ENCODE results near the gene INHA. TPM values are rescaled to one million over a fixed set of nuclear protein-coding genes. Genes with fewer than 3 reads are reported as not detected.

INHA gene, protein sequence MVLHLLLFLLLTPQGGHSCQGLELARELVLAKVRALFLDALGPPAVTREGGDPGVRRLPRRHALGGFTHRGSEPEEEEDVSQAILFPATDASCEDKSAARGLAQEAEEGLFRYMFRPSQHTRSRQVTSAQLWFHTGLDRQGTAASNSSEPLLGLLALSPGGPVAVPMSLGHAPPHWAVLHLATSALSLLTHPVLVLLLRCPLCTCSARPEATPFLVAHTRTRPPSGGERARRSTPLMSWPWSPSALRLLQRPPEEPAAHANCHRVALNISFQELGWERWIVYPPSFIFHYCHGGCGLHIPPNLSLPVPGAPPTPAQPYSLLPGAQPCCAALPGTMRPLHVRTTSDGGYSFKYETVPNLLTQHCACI
- total RNA-seq: 1 to 10 TPM in 1 of 4 donors, under 1 TPM in 2, not detected in 1; 0.50 to 1.1 (median 0.81) TPM

DNA sequence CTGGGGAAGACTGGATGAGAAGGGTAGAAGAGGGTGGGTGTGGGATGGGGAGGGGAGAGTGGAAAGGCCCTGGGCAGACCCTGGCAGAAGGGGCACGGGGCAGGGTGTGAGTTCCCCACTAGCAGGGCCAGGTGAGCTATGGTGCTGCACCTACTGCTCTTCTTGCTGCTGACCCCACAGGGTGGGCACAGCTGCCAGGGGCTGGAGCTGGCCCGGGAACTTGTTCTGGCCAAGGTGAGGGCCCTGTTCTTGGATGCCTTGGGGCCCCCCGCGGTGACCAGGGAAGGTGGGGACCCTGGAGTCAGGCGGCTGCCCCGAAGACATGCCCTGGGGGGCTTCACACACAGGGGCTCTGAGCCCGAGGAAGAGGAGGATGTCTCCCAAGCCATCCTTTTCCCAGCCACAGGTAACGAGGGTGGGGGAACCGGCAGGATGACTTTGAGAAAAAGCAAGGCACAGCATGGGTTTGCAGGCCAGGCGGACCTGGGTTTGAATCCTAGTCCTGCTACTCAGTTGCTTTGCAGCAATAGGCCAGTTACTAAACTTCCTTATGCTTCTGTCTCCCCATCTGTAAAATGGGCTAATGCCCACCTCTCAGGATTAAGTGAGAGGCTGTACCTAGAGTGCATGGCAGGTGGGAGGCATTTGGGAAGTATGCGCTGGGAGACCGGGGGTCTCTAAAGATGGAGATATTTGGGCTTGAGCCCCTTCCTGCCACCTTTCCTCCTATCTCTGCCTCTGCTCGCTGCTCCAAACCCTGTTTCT lies at the start of gene INHA:
Gene INHA (plus strand): TSS at position 74 of the 765 bp plus-strand sequence. CDS start 65 bp downstream, at position 139.
- H3K27ac ChIP-seq: peak within 1 kb of the TSS; percentile 38 to 78 (median 77)
- peak within 1 kb of the TSS; percentile 50 to 77 (median 66) for H3K4me3 ChIP-seq (replicated peaks in 1 of 3)
- TF ChIP-seq, protein P1, sequence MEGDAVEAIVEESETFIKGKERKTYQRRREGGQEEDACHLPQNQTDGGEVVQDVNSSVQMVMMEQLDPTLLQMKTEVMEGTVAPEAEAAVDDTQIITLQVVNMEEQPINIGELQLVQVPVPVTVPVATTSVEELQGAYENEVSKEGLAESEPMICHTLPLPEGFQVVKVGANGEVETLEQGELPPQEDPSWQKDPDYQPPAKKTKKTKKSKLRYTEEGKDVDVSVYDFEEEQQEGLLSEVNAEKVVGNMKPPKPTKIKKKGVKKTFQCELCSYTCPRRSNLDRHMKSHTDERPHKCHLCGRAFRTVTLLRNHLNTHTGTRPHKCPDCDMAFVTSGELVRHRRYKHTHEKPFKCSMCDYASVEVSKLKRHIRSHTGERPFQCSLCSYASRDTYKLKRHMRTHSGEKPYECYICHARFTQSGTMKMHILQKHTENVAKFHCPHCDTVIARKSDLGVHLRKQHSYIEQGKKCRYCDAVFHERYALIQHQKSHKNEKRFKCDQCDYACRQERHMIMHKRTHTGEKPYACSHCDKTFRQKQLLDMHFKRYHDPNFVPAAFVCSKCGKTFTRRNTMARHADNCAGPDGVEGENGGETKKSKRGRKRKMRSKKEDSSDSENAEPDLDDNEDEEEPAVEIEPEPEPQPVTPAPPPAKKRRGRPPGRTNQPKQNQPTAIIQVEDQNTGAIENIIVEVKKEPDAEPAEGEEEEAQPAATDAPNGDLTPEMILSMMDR (IDR thresholded peaks at IDR 0.05): no peak
- TF ChIP-seq POLR2A (IDR thresholded peaks at IDR 0.05): no peak
- 86 to 89% methylated on average over 12 to 13 of the region's 13 CpGs for WGBS, 2 donors
- peaks cover 35 to 50% of the 10 kb centered on the region in 2 donors for H3K4me1 ChIP-seq
- H3K9me3 ChIP-seq: no peaks in the 10 kb centered on the region
- no peak for DNase-seq
- H3K27me3 ChIP-seq: no peaks in the 10 kb centered on the region
- intact Hi-C loops (cut with DNase I): no loop called here
- no peaks in the 10 kb centered on the region for H3K36me3 ChIP-seq

DNA sequence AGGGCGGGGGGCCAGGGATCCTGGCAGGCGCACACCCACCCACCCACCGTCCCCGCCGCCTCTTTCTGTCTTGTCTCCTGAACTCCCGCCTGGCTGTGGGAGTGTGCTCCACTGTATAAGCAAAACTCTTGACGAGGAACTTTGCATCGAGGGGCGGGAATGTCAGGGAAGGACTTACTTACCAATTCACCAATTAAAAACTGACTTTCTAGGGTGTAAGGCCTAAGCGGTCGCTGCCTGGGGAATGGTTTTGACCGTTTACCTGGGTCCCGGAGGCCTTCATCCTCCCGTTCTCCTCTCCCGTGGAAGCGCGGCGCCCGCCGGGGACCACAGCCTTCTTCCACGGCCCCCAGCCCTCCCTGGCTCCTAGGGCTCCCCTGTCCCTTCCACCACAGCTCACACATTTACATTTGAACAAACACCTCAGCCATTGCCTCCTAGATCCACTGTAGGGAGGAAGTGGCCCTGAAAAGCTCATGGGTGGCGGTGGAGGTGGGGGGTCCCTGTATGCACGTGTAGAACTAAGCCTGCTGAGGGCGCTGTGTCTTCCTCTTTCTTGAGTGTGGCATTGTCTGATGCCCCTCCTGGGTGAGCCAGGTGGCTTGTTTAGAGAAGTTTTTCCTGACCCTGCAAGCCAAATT lies 49.0 kb upstream of the INHA start:
- no peak overlapping the region for H3K27ac ChIP-seq
- TF ChIP-seq, protein P1 (IDR thresholded peaks at IDR 0.05): no peak
- TF ChIP-seq POLR2A (IDR thresholded peaks at IDR 0.05): no peak
- peaks cover 18% of the 10 kb centered on the region for H3K27me3 ChIP-seq
- intact Hi-C loops (cut with DNase I): no loop called here
- DNase-seq: no peak
- WGBS, 2 donors: 15 to 27% methylated on average over 19 to 24 of the region's 24 CpGs
- H3K4me1 ChIP-seq: peaks cover 10 to 16% of the 10 kb centered on the region in 2 donors
- H3K36me3 ChIP-seq: no peaks in the 10 kb centered on the region
- no peaks in the 10 kb centered on the region for H3K9me3 ChIP-seq
- no peak overlapping the region for H3K4me3 ChIP-seq (replicated peaks in 1 of 3)

DNA sequence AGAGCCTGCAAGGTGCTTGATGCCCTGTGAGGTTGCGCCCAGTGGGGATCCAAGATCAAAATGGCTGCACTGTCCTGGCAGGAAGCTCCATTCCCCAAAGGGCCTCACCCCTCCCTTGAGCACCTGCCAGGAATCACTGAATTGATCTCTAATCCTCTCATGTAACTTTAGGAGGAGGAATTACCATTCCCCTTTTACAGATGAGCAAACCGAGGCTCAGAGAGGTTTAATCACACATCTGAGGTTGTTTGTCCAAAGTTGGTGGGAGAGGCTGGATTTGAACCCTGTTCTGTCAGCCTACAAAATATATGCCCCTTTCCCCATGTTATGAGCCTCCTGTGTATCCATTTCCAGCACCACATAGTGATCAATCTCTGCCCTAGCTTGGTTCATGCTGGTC lies 47.3 kb upstream of the INHA start:
- 89 to 91% methylated on average over 2 of the region's 2 CpGs for WGBS, 2 donors
- no peaks in the 10 kb centered on the region for H3K36me3 ChIP-seq
- peaks cover 18% of the 10 kb centered on the region for H3K27me3 ChIP-seq
- H3K4me1 ChIP-seq: peaks cover 10 to 16% of the 10 kb centered on the region in 2 donors
- H3K27ac ChIP-seq: no peak overlapping the region
- TF ChIP-seq, protein P1 (IDR thresholded peaks at IDR 0.05): no peak
- no peak for TF ChIP-seq POLR2A (IDR thresholded peaks at IDR 0.05)
- DNase-seq: no peak
- no peak overlapping the region for H3K4me3 ChIP-seq (replicated peaks in 1 of 3)
- intact Hi-C loops (cut with DNase I): loop anchor here (5.0 kb wide), 2 partner anchors 33 to 48 kb away; no protein-coding TSS in a partner anchor
- no peaks in the 10 kb centered on the region for H3K9me3 ChIP-seq

DNA sequence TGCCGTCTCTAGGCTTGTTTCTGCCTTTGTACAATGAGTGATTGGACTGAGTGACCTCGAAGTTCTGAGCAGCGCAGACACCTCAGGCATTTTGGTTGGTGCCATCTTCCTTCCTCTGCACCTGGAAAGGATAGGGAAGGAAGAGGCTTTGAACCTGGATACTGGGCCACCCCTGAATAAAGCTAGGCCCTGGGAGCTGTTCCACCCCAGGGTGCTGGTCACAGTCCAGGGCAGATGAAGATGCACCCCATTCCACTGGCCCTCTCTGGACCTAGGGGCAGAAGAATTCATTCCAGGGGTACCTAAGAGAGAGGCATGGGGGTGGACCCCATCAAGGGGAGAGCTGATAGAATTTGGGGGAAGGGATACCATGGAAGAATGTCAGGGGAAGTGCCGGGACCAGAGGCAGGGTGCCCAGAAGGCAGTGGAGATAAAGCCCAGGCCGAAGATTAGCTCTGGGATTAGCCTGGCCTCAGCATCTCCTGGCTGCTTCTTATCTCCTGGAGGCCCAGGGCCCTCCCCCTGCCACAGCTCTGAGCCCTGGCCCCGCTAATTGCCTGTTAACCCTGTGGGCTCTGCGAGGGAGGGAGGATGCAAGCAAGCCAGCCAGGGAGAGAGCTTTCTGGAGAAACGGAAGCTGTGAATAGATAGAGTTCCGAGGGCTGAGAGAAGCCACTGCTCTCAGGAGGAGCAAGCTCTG lies 46.4 kb upstream of the INHA start:
- 60 to 61% methylated on average over 9 of the region's 9 CpGs for WGBS, 2 donors
- Histone ChIP-seq H3K4me1 (peaks cover 10 to 16% of the 10 kb centered on the region in 2 donors), H3K27me3 (peaks cover 18% of the 10 kb centered on the region), H3K36me3 (no peaks in the 10 kb centered on the region), H3K9me3 (no peaks in the 10 kb centered on the region), H3K27ac (no peak overlapping the region), H3K4me3 (replicated peaks in 1 of 3) (no peak overlapping the region)
- TF ChIP-seq POLR2A (IDR thresholded peaks at IDR 0.05): no peak
- TF ChIP-seq, protein P1 (IDR thresholded peaks at IDR 0.05): no peak
- intact Hi-C loops (cut with DNase I): loop anchor here (5.0 kb wide), 2 partner anchors 33 to 48 kb away; no protein-coding TSS in a partner anchor
- DNase-seq: no peak

All from thyroid gland (tissue), 4 donors.